Measurements from ENCODE around the gene EDDM13. TPM values are rescaled to one million over a fixed set of nuclear protein-coding genes. Genes with fewer than 3 reads are reported as not detected.
"Not testable (repeated sequence)": the region's sequence is repeated elsewhere in the genome, so short reads cannot be mapped to it uniquely, and the experiment has no call there.

The EDDM13 gene
- polyA plus RNA-seq, 6 donors from 2014 or later: not detected

- H3K36me3 Mint-ChIP-seq: peaks cover 24 to 28% of the 10 kb centered on the region in 2 donors
- H3K9me3 Mint-ChIP-seq: peaks cover 0 to 9% (median 0%) of the 10 kb centered on the region in 7 donors
- DNase-seq (no peak), ATAC-seq (ENCODE audit: low read depth in 2 of 2) (no peak)
- H3K27me3 Mint-ChIP-seq: no peaks in the 10 kb centered on the region
- H3K4me1 Mint-ChIP-seq: peaks cover 6 to 16% (median 11%) of the 10 kb centered on the region in 3 donors
- peak overlapping the region in 1 of 6 donors; percentile 75 for H3K27ac Mint-ChIP-seq
- no peak overlapping the region for H3K4me3 Mint-ChIP-seq
These were observed 29.5 kb downstream of the EDDM13 start for GRCh38 chr19:56301886-56302620.

- H3K9me3 Mint-ChIP-seq: peaks cover 0 to 9% (median 0%) of the 10 kb centered on the region in 7 donors
- H3K27ac Mint-ChIP-seq: peak overlapping the region in 1 of 6 donors; percentile 81
- H3K36me3 Mint-ChIP-seq: peaks cover 19 to 24% of the 10 kb centered on the region in 2 donors
- no peak for ATAC-seq (ENCODE audit: low read depth in 2 of 2)
- no peak overlapping the region for H3K4me3 Mint-ChIP-seq
- DNase-seq: no peak
- H3K4me1 Mint-ChIP-seq: peaks cover 6 to 16% (median 11%) of the 10 kb centered on the region in 3 donors
- no peaks in the 10 kb centered on the region for H3K27me3 Mint-ChIP-seq
These were observed 31.7 kb downstream of the EDDM13 start for GRCh38 chr19:56304243-56304642.

GRCh38 chr19:56306016-56306415 lies 33.5 kb downstream of the EDDM13 start:
- H3K9me3 Mint-ChIP-seq: peaks cover 0 to 9% (median 0%) of the 10 kb centered on the region in 7 donors
- no peak for ATAC-seq (ENCODE audit: low read depth in 2 of 2)
- H3K4me1 Mint-ChIP-seq: peaks cover 6 to 16% (median 11%) of the 10 kb centered on the region in 3 donors
- H3K4me3 Mint-ChIP-seq: no peak overlapping the region
- no peak overlapping the region for H3K27ac Mint-ChIP-seq
- peaks cover 19 to 24% of the 10 kb centered on the region in 2 donors for H3K36me3 Mint-ChIP-seq
- H3K27me3 Mint-ChIP-seq: no peaks in the 10 kb centered on the region
- no peak for DNase-seq

- peaks cover 17 to 19% of the 10 kb centered on the region in 2 donors for H3K36me3 Mint-ChIP-seq
- H3K27ac Mint-ChIP-seq; DNase-seq; H3K4me3 Mint-ChIP-seq; ATAC-seq (ENCODE audit: low read depth in 2 of 2); H3K9me3 Mint-ChIP-seq; H3K27me3 Mint-ChIP-seq; H3K4me1 Mint-ChIP-seq: not testable (repeated sequence)
These were observed 34.5 kb downstream of the EDDM13 start for GRCh38 chr19:56307062-56307461.

GRCh38 chr19:56308792-56309191 lies 36.2 kb downstream of the EDDM13 start:
- Mint-ChIP-seq H3K27me3 (no peaks in the 10 kb centered on the region), H3K4me1 (peaks cover 3 to 8% (median 7%) of the 10 kb centered on the region in 3 donors), H3K27ac (peak overlapping the region in 2 of 6 donors; percentile 16 to 68)

GRCh38 chr19:56309511-56310185 lies 37.1 kb downstream of the EDDM13 start:
- Mint-ChIP-seq H3K4me1 (peaks cover 7 to 12% (median 7%) of the 10 kb centered on the region in 3 donors), H3K9me3 (no peaks in the 10 kb centered on the region), H3K36me3 (peaks cover 0 to 9% of the 10 kb centered on the region in 2 donors), H3K4me3 (peak overlapping the region in 1 of 8 donors; percentile 50), H3K27ac (peak overlapping the region in 2 of 6 donors; percentile 43 to 48), H3K27me3 (no peaks in the 10 kb centered on the region)
- ATAC-seq (ENCODE audit: low read depth in 2 of 2): peak; percentile 34 to 44
- DNase-seq: peak; percentile 27

More at GRCh38 chr19:56308792-56309191, 36.2 kb downstream of the EDDM13 start:
- Mint-ChIP-seq H3K9me3 (no peaks in the 10 kb centered on the region), H3K36me3 (peaks cover 7 to 16% of the 10 kb centered on the region in 2 donors), H3K4me3 (no peak overlapping the region)
- no peak for ATAC-seq (ENCODE audit: low read depth in 2 of 2)
- no peak for DNase-seq

GRCh38 chr19:56310462-56310861 lies 37.9 kb downstream of the EDDM13 start:
- H3K4me1 Mint-ChIP-seq: peaks cover 10 to 15% (median 12%) of the 10 kb centered on the region in 3 donors
- DNase-seq (no peak), ATAC-seq (ENCODE audit: low read depth in 2 of 2) (no peak)
- peaks cover 0 to 3% of the 10 kb centered on the region in 2 donors for H3K36me3 Mint-ChIP-seq
- H3K27me3 Mint-ChIP-seq: no peaks in the 10 kb centered on the region
- H3K9me3 Mint-ChIP-seq: no peaks in the 10 kb centered on the region
- no peak overlapping the region for H3K4me3 Mint-ChIP-seq
- H3K27ac Mint-ChIP-seq: no peak overlapping the region

GRCh38 chr19:56312342-56312741 lies 39.8 kb downstream of the EDDM13 start:
- H3K4me1 Mint-ChIP-seq: peaks cover 16 to 23% (median 16%) of the 10 kb centered on the region in 3 donors
- H3K36me3 Mint-ChIP-seq: no peaks in the 10 kb centered on the region
- no peaks in the 10 kb centered on the region for H3K9me3 Mint-ChIP-seq
- DNase-seq (no peak), ATAC-seq (ENCODE audit: low read depth in 2 of 2) (no peak)
- no peak overlapping the region for H3K27ac Mint-ChIP-seq
- H3K27me3 Mint-ChIP-seq: no peaks in the 10 kb centered on the region
- peak overlapping the region in 3 of 8 donors; percentile 19 to 54 (median 21) for H3K4me3 Mint-ChIP-seq

GRCh38 chr19:56312787-56313657 lies 40.5 kb downstream of the EDDM13 start:
- no peak for DNase-seq
- Mint-ChIP-seq H3K27me3 (no peaks in the 10 kb centered on the region), H3K36me3 (no peaks in the 10 kb centered on the region), H3K4me1 (peaks cover 16 to 23% (median 16%) of the 10 kb centered on the region in 3 donors), H3K4me3 (peak overlapping the region; percentile 14 to 98 (median 92)), H3K9me3 (no peaks in the 10 kb centered on the region), H3K27ac (peak overlapping the region in 5 of 6 donors; percentile 98 to 100 (median 100))
- ATAC-seq (ENCODE audit: low read depth in 2 of 2): no peak

GRCh38 chr19:56314018-56314380 lies 41.5 kb downstream of the EDDM13 start:
- ATAC-seq (ENCODE audit: low read depth in 2 of 2) (no peak), DNase-seq (no peak)
- H3K27ac Mint-ChIP-seq: peak overlapping the region; percentile 98 to 100 (median 100)
- H3K4me3 Mint-ChIP-seq: peak overlapping the region; percentile 76 to 98 (median 93)
- H3K9me3 Mint-ChIP-seq: no peaks in the 10 kb centered on the region
- H3K36me3 Mint-ChIP-seq: no peaks in the 10 kb centered on the region
- no peaks in the 10 kb centered on the region for H3K27me3 Mint-ChIP-seq
- H3K4me1 Mint-ChIP-seq: peaks cover 16 to 23% (median 16%) of the 10 kb centered on the region in 3 donors

GRCh38 chr19:56314381-56315076 lies 42.0 kb downstream of the EDDM13 start, which contains the start of gene ZSCAN5A:
ZSCAN5A (minus strand) TSS chr19:56314839; CDS start chr19:56225046, 89,793 bp downstream.
- ATAC-seq (ENCODE audit: low read depth in 2 of 2): peak; percentile 79 to 81
- Mint-ChIP-seq H3K4me1 (peaks cover 16 to 23% (median 16%) of the 10 kb centered on the region in 3 donors), H3K9me3 (no peaks in the 10 kb centered on the region), H3K36me3 (no peaks in the 10 kb centered on the region), H3K27ac (peak within 1 kb of the TSS; percentile 98 to 100 (median 100)), H3K4me3 (peak within 1 kb of the TSS; percentile 76 to 98 (median 93)), H3K27me3 (no peaks in the 10 kb centered on the region)
- peak; percentile 98 for DNase-seq

GRCh38 chr19:56315077-56315828 lies 42.7 kb downstream of the EDDM13 start:
- ATAC-seq (ENCODE audit: low read depth in 2 of 2) (peak; percentile 68), DNase-seq (peak; percentile 90)
- Mint-ChIP-seq H3K4me1 (peaks cover 16 to 23% (median 16%) of the 10 kb centered on the region in 3 donors), H3K27me3 (no peaks in the 10 kb centered on the region), H3K27ac (peak overlapping the region; percentile 98 to 100 (median 100)), H3K9me3 (no peaks in the 10 kb centered on the region), H3K4me3 (peak overlapping the region; percentile 76 to 98 (median 93)), H3K36me3 (no peaks in the 10 kb centered on the region)
